Uterus (tissue), 2 donors: ENCODE results near the gene NME2.

Experiments used
- CTCF ChIP-seq, 4 experiments: fragments of 200-600 bp in 2 of 4; fragments of 450-650 bp in 2 of 4; sonication (generic) in 2 of 4; IDR thresholded peaks; one replicate each; pipeline ENCODE4 v1.5.1; 2016 to 2019; ENCODE audit warnings: antibody characterized with exemption in 4 of 4, mild to moderate bottlenecking in 2 of 4, moderate library complexity in 1 of 4
- POLR2A ChIP-seq, 2 donors: fragments of 450-650 bp; IDR thresholded peaks; one replicate each; pipeline ENCODE4 v1.6.1; 2016; ENCODE audit warnings: antibody characterized with exemption in 2 of 2, mild to moderate bottlenecking in 1 of 2, moderate library complexity in 1 of 2

- TF ChIP-seq CTCF (IDR thresholded peaks at IDR 0.05) (no peak), POLR2A (IDR thresholded peaks at IDR 0.05) (no peak)
Observed at GRCh38 chr17:51217946-51218345, 51.7 kb downstream of the NME2 start.
